Endothelial cell of hepatic sinusoid (primary cell): ENCODE results near the gene FIS1.

Experiments
- in situ Hi-C: cut with HindIII; loops from 2 replicates; pipeline ENCODE4 v1.10.0; 2017; ENCODE audit warnings: low sequenced_read_pairs

FIS1 gene

DNA sequence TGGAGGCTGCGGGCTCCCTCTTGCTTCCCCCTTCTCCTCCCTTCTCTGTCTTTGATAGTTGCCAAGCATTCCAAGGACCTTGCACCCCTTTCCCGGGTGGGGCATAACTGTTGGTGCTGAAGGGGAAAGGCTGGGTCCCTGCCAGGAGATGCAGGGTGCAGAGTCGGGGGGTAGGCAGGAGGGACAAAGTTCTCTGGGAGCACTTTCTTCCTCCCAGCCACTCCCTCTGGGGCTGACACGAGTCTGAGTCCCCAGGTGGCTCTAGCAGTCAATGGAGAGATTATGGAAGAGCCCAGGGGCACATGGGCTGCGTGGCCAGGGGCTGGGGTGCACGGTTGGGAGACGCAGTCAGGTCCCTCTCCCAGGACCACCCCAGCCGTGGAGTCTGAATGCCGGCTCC is 9.4 kb downstream of the FIS1 start:
- in situ Hi-C loops, result no loop called here

- in situ Hi-C loops, result no loop called here
These were observed 9.8 kb downstream of the FIS1 start for GRCh38 chr7:101235050-101235449.

DNA sequence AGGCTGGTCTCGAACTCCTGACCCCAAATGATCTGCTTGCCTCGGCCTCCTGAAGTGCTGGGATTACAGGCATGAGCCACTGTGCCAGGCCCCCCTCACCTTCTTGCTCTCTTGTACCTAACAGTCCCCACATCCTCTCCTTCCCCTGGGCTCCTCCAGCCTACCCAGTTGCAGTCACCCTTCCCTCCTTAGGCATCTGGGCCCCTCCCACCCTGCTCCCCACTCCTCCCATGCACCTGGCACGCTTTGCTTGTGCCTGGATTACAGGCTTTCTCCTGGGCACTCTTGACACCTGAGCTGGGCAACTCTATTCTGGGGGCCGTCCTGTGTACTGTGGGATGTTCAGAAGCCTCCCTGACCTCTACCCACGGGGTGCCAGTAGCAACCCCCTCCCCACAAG is 10.2 kb downstream of the FIS1 start:
- in situ Hi-C loops, result no loop called here

GRCh38 chr7:101233907-101234547 is 10.9 kb downstream of the FIS1 start:
- in situ Hi-C loops, result no loop called here

GRCh38 chr7:101232141-101232850 is 12.6 kb downstream of the FIS1 start:
- in situ Hi-C loops, result no loop called here

DNA sequence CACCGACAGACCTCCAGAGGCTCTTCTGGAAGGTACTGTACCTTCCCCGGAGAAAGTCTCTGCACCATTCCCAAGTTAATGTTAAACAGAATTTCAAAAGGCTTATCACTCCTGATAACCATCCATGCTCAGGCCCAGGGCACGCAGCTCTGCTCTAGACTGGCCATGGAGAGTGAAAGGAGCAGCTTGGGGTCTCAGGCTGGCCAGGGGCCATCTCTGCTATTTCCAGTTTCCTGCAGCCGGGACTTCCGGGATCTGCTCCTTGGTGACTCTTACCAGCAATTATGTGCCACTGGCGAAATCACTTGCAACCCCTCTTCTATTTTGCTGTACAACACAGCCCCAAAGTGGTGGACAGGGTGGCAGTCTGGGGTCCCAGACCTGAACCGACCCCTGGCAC is 13.2 kb downstream of the FIS1 start:
- in situ Hi-C loops, result no loop called here

GRCh38 chr7:101226721-101227120 is 18.2 kb downstream of the FIS1 start:
- in situ Hi-C loops, result no loop called here

GRCh38 chr7:101225650-101226049 is 19.2 kb downstream of the FIS1 start:
- in situ Hi-C loops, result no loop called here

DNA sequence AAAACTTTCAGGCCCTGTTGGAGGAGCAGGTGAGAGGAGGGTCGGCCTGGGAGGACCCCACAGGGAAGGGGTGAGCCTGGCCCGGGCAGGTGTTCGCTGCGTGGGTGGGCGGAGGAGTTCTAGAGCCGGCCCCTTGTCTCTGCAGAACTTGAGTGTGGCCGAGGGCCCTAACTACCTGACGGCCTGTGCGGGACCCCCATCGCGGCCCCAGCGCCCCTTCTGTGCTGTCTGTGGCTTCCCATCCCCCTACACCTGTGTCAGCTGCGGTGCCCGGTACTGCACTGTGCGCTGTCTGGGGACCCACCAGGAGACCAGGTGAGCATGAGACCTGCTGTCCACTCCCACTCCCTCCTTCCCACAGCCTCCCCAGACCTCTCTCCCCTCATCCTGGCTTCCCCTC is 21.4 kb downstream of the FIS1 start:
- in situ Hi-C loops, result no loop called here

- in situ Hi-C loops, result no loop called here
These were observed 22.5 kb downstream of the FIS1 start for GRCh38 chr7:101222275-101222830.

DNA sequence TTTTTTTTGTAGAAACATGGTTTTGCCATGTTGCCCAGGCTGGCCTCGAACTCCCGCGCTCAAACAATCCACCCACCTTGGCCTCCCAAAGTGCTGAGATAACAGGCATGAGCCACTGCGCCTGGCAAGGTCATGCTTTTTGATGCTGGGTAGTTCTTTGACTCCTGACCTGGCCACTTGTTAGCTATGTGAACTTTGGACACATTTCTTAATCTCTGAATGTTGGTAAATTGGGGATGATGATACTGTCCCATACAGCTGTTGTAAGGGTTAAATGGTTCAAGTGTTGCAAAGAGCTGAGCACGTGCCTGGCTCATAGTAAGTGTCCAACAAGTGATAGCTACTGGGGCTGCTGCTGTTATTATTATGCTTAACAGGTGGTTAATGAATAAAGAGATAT is 24.6 kb downstream of the FIS1 start:
- in situ Hi-C loops, result no loop called here

DNA sequence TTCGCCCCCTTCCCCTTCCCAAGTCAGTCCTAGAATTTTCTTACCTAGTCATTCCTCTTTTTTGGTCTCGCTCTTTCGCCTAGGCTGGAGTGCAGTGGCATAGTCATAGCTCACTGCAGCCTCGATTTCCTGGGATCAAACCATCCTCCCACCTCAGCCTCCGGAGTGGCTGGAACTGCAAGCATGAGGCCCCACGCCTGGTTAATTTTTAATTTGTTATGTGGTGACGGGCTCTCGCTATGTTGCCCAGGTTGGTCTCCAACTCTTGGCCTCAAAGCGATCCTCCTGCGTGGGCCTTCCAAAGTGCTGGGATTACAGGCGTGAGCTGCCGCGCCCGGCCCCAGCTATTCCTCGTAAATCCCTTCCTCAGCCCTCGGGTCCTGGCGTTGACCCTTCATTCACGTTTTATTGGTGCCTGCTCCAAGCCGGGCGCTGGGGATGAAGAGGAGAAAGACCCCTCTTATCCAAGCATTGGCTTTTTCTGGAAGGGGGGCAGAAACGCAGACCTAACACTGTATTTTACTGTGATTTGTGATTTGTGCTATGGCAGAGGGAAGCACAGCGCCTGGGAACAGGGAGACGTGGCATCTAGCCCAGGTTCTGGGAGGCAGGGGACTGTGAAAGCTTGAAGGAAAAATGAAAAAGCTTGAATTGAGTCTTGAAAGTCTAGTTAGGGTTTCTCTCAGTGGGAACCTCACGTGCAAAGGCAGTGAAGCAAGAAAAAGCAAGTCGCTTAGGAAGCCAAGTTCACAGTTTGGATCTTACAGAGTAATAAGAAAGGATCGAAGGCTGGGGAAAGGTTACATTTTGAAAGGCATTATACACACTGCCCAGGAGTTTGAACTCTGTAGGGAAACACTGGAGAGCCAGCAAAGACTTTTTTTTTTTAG is 26.4 kb downstream of the FIS1 start:
- in situ Hi-C loops, result loop anchor here (5.0 kb wide), 2 partner anchors 56 to 59 kb away; no protein-coding TSS in a partner anchor

DNA sequence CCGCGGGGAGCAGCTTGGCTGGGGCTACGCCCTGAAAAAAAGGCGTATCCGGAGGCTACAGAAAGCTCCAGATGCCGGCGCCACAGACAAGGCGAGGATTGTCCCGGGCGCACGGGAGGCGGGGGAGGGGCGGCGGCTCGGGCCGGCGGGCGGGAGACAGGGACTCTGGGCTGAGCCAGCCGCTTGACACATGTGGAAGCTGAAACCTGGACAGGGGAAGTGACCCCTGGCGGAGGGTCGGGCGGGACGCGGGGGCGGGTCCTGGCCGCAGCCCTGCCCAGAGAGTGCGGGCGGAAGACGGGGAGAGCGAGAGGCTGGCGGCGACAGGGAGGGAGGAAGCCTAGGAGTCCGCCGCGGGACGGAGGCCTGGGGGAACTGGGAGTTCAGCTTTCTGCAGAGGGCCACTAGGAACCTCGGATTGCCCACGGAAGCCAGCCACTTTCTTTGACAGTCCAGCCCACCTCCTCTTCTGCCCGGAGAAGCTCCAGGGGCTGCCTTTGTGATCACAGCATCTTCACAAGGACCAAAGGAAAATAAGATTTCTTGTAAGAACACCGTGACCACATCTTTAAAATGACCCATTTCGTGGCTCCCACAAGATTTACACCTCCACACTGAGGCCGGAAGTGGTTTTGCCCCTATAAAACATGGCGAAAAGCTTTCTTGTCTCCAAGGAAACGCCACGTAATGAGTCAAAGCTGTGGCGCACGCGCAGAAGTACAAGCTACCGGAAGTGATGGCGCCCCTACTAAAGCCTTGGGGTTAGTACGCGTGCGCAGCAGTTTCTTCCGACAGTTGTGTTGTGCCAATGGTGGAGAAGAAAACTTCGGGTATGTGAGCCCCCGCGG is 27.3 kb downstream of the FIS1 start, which contains the start of the genes PLOD3 and ZNHIT1:
Gene PLOD3 (minus strand): TSS at position 194 of the 848 bp plus-strand sequence. CDS start 307 bp downstream, outside the sequence.
Gene ZNHIT1 (plus strand): TSS at position 778 of the 848 bp plus-strand sequence. CDS start 31 bp downstream, at position 809.
- in situ Hi-C loops, result loop anchor here (5.0 kb wide), 2 partner anchors 55 to 60 kb away; no protein-coding TSS in a partner anchor

- in situ Hi-C loops, result loop anchor here (5.0 kb wide), 2 partner anchors 55 to 60 kb away; no protein-coding TSS in a partner anchor
These were observed 28.0 kb downstream of the FIS1 start for GRCh38 chr7:101216860-101217387.

DNA sequence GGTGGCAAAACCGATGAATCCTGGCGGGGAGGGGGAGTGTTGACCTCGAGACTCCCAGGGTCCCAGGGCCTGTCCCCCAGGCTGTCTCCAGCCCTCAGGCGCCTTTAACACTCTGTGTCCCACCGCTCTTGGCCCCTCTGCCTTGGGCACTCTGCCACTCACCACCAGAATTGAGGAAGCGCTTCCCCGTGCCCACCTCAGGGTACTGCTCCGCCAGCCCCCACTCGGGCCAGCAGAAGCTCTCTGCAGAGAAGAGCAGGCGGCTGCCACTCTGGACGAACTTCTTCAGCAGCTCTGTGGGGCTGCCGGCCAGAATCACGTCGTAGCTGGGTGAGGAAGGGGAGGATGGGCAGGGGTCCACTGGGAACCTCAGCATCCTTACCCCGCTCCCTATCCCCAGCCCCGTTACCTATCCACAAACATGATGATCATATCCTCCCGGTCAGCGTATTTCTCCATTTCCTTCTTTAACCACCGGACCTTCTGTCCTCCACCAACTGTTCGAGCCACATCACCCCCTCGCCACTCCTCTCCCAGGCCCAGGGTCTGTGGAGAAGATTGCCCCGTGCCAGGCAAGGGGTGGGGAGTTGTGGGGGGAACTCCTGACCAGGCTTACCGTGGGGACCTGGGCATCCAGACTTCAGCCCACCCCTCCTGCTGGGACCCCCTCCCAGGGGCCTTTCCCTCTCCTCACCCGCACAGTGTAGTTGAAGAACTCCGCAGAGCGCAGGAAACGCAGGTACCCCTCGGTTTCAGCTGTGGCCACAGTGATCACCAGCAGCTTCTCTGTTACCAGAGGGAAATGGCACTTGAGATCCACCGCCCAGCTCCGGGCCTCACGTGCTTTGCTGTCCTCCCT is 28.7 kb downstream of the FIS1 start:
- in situ Hi-C loops, result loop anchor here (5.0 kb wide), 2 partner anchors 54 to 61 kb away; no protein-coding TSS in a partner anchor

DNA sequence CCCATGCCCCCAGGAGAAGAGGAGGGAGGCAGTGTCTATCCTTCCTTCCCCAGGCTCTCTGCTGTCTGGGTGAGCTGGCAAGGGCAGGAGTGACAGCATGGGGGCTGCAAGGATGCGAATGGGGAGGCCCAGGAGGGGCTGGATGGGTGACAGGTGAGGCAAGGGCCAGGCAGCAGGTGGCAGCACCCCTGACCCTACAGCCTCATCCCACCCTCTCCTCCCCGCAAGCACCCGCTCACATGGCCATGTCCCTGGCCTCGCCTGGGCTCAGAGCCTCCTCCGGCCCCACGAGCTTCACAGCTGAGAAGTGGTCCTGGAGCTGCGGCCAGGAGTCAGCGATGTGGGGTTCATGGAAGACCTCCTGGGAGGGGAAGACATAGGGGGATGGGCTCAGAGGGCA is 32.9 kb downstream of the FIS1 start:
- in situ Hi-C loops, result no loop called here

- in situ Hi-C loops, result no loop called here
These were observed 33.4 kb downstream of the FIS1 start for GRCh38 chr7:101211501-101211900.

- in situ Hi-C loops, result no loop called here
These were observed 34.7 kb downstream of the FIS1 start for GRCh38 chr7:101210143-101210542.

DNA sequence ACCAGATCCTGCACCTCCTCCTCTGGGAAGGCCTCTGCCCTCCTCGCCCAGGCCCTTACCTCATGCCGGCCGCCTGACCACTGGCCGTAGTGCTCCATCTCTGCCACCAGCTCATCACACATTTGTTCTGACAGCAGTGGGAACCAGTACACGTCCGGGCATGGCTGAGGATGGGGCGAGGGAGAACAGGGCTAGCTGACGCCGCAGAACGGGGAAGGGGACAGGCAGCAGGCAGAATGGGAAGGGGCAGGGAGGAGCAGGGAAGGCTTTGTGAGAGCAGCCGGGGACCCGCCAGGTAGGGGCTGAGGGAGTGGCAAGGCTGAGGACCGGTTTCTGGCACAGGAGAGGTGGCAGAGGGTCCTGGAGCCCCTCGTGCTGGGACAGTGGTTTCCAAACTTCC is 36.1 kb downstream of the FIS1 start:
- in situ Hi-C loops, result no loop called here
